Fibroblast of villous mesenchyme (primary cell): ENCODE data around the gene PTDSS2. TPM values are rescaled to one million over a fixed set of nuclear protein-coding genes. Genes with fewer than 3 reads are reported as not detected.

Experiments used
- DNase-seq: peaks from one replicate; pipeline ENCODE4 v3.0.0-alpha.2; 2010; ENCODE audit warnings: low read depth
- H3K4me3 ChIP-seq: 2 replicates; pipeline ENCODE4 v1.5.1; 2011; ENCODE audit warnings: low read depth, mild to moderate bottlenecking, low read length
- total RNA-seq: library from RNA; depleted of rRNA; stranded (reverse); fragments of >200 nt; gene quantifications from 2 replicates; pipeline ENCODE4 v1.2.3, GENCODE V29; 2012
- TF ChIP-seq, protein P1 (sequence below): IDR thresholded peaks from 2 replicates; pipeline ENCODE4 v1.5.1; 2012; ENCODE audit warnings: low read depth, mild to moderate bottlenecking, low read length; ENCODE audit not compliant: insufficient read depth

PTDSS2 gene
- total RNA-seq, 1 donor, result 31.5 TPM

DNA sequence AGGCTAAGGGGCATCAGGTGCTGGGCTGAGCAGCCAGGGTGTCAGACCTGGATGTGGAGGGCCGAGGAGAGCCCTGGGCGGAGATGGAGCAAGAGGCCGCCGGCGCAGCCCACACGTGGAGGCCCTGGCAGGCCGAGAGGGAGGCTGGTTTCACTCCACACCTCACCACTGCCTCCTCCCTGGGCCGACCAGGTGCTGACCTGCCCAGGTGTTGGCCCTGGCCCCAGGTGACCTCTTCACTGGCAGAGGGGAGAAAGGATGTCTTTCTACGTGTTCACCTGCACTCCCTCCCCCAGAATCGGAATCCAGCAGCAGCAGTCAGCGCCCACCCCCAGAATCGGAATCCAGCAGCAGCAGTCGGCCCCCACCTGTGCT lies 9.0 kb upstream of the PTDSS2 start:
- H3K4me3 ChIP-seq, result no peak overlapping the region
- no peak for DNase-seq
- TF ChIP-seq, protein P1, sequence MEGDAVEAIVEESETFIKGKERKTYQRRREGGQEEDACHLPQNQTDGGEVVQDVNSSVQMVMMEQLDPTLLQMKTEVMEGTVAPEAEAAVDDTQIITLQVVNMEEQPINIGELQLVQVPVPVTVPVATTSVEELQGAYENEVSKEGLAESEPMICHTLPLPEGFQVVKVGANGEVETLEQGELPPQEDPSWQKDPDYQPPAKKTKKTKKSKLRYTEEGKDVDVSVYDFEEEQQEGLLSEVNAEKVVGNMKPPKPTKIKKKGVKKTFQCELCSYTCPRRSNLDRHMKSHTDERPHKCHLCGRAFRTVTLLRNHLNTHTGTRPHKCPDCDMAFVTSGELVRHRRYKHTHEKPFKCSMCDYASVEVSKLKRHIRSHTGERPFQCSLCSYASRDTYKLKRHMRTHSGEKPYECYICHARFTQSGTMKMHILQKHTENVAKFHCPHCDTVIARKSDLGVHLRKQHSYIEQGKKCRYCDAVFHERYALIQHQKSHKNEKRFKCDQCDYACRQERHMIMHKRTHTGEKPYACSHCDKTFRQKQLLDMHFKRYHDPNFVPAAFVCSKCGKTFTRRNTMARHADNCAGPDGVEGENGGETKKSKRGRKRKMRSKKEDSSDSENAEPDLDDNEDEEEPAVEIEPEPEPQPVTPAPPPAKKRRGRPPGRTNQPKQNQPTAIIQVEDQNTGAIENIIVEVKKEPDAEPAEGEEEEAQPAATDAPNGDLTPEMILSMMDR, result no peak

DNA sequence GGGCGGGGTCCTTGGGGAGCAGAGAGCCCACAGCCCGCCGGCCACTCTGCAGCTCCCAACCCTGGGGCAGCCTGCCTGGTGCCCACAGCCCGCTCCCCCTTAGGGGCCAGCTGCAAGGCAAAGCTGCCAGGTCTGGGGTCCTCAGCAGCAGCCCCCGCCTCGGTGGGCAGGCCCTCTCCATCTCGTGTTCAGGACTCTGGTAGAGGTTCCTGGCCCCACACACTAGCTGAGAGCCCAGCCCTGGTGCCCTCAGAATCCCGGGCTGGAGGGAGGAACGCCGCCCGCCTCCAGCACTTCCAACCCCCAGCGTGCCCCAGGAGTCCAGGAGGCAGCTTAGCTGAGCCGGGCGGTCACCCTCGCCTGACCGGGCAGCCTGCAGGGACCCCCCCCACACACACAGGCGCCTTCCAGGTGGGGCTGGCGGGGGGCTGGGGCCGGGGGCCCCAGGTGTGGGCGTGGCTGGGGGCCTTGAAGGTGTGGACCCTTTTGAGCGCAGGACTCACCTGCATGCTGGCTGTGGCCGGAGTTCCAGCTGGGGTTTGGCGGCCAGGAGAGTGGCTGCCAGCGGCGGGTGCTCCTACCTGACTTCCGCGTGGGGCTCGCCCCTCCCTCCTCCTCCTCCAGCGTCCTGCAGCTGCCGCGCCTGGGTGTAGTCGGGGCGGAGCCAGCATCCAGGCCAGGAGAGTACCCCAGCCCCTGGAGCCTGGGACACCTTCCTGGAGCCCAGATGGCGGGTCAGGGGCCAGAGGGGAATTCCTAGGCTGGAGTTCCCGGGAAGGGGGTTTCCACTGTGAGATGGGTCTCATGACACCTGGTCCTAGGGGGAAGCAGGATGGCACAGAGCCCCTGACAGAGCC lies 8.4 kb upstream of the PTDSS2 start, which contains the start of gene ANO9:
ANO9 (minus strand) TSS at position 594 of the 857 bp plus-strand sequence; CDS start at position 509, 85 bp downstream.
- DNase-seq, result no peak
- TF ChIP-seq, protein P1, result no peak
- H3K4me3 ChIP-seq, result no peak within 1 kb of the TSS

DNA sequence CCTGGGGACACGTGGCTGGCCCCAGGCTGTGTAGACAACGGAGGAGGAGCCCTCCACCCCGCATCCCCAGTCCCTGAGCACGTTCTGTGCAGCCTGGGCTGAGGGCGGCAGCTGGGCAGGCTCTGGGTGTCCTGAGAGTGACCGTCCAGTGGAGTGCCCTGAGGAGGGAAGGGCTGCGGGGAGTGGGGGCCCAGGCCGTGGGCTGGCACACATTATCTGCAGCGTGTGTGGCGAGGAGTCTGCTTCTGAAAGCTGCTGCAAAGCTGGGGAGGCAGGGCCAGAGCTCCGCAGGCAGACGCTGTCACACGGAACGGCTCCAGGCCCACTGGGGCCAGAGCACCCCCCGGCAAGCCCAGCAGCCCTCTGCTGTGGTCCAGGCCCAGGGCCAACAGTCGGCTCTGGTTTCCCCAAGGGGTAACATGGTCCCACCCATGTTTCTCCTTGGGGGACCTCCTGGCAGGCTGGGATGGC lies 7.4 kb upstream of the PTDSS2 start:
- H3K4me3 ChIP-seq, result no peak overlapping the region
- TF ChIP-seq, protein P1, result no peak
- no peak for DNase-seq

DNA sequence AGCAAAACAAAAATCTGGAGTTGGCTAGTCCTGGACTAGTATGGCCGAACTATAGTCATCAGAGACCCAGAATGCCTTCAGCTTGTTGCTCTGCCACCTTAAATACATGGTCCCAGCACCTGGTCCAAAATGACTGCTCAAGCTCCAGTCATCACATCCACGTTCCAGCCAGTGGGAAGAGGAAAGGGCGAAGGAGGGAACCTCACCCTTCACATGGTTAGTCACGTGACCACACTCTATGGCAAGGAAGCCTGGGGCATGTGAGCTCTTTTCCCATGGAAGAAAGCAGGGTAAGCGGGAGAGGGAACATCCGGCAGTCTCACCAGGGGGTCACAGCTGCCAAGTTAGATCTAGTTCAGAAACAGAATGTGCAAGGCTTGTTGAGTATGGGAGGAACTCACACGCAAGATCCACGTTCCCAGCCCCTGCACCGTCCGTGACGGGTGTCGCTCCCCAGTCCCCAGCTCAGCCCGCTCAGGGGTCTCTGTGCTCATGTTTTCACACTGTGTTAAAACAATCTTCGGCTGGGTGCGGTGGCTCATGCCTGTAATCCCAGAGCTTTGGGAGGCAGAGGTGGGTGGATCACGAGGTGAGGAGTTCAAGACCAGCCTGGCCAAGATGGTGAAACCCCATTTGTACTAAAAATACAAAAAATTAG lies 6.4 kb upstream of the PTDSS2 start:
- DNase-seq, result peak; percentile 19
- TF ChIP-seq, protein P1, result no peak
- no peak overlapping the region for H3K4me3 ChIP-seq

DNA sequence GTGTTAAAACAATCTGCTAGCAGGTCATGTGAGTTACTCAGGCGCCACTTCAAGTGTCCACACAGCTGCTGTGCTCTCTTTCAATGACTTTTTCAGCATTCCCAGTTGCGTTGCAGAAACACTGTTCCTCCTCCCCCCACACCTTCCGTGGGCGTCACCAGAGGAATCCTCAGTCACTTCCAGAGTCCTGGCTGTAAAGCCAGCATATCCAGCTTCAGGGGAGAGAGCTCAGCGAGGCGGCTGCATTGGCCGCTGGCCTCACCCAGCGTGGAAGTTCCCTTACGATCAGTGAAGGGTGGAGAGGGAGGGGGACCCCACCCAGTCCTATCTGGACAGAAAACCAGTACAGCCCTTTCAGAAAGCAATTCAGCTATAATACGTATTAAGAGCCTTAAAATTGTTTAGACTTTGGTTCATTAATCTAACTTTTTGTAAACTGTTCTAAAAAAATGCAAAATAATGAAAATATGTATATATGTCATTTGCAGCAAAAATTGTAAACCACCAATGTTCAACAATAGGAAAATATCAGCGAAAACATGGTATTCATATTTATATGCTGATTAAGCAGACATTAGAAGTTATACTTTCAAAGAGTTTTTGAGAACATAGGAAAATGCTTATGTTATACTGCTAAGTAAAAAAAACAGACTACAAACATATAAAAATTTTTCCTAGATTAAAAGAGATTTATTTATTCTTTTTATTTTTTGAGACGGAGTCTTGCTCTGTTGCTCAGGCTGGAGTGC lies 5.5 kb upstream of the PTDSS2 start:
- DNase-seq, result peak; percentile 41
- no peak overlapping the region for H3K4me3 ChIP-seq
- TF ChIP-seq, protein P1, result no peak

DNA sequence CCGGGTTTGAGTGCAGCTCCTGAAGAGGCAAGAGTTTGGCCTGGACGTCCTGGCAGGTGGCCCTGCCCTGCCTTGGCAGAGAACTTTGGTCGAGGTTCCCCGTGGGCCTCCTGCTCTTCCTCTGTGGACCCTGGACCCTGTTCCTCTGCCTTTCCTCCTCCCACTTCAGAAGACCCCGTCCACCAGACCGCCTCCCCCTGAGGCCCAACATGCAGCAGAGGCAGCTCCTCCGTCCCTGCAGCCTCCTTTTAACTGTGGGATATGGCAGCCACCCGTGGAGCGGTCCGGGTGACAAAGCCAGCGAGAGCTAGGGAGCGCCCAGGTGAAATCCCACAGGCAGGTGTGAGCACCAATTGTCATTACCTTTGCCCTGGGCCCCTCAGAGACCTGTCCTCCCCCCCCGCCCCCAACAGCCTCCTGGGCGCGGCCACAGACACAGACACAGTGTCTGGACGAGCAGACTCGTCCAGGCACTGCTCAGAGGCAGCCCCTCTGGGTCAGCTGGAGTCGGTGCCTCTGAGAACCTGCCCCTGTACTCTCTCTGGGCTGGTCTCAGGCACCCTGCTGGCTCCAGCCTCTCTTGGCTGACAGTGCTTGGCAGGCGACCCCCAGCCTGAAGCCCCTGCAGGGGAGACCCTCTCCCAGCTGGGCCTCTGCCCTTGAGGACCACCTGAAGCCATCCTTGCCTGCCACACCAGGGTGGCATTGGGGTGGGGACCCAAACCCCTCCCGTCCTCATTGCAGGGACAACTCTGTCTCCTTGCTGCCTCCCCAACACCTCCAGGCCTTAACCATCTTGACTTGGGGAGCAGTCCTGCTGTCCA lies 4.1 kb upstream of the PTDSS2 start:
- no peak overlapping the region for H3K4me3 ChIP-seq
- TF ChIP-seq, protein P1, result no peak
- DNase-seq, result no peak
